ENCODE data around the gene HIF1AN.

HIF1AN gene

DNA sequence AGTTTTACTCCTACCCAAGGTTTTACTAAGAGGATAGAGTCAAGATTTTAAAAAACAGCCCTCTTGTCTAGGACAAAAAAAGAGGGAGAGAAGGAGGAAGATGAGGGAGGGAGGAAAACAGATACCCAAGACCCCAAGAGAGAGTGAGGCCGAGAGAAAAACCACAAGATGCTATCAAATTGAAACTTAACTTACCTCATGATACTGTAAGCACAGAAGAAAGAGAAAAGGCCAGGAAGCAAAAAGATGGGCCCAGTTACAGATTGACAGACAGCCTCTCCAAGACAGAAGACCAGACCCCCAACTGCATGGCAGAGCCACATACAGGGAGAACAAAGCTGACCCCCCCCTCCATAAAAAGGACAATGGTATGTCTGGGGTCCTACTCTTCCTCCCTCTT, 27.5 kb upstream of the HIF1AN start:
- no peak for DNase-seq (ENCODE audit: low read depth, low spot score)
- CTCF ChIA-PET: interaction anchor here (1.0 to 27.2 kb wide), 30 partner anchors 11 to 823 kb away, joined by 3 to 555 read pairs (median 7); partner anchors contain the start of genes HIF1AN, PKD2L1, SCD and SEC31B
- H3K4me3 ChIP-seq (ENCODE audit: low read depth, low read length): no peak overlapping the region
- POLR2A ChIA-PET: no interaction called here
- TF ChIP-seq, protein P1, sequence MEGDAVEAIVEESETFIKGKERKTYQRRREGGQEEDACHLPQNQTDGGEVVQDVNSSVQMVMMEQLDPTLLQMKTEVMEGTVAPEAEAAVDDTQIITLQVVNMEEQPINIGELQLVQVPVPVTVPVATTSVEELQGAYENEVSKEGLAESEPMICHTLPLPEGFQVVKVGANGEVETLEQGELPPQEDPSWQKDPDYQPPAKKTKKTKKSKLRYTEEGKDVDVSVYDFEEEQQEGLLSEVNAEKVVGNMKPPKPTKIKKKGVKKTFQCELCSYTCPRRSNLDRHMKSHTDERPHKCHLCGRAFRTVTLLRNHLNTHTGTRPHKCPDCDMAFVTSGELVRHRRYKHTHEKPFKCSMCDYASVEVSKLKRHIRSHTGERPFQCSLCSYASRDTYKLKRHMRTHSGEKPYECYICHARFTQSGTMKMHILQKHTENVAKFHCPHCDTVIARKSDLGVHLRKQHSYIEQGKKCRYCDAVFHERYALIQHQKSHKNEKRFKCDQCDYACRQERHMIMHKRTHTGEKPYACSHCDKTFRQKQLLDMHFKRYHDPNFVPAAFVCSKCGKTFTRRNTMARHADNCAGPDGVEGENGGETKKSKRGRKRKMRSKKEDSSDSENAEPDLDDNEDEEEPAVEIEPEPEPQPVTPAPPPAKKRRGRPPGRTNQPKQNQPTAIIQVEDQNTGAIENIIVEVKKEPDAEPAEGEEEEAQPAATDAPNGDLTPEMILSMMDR (IDR thresholded peaks at IDR 0.05; ENCODE audit: insufficient read depth, low read length, missing control alignments): no peak

DNA sequence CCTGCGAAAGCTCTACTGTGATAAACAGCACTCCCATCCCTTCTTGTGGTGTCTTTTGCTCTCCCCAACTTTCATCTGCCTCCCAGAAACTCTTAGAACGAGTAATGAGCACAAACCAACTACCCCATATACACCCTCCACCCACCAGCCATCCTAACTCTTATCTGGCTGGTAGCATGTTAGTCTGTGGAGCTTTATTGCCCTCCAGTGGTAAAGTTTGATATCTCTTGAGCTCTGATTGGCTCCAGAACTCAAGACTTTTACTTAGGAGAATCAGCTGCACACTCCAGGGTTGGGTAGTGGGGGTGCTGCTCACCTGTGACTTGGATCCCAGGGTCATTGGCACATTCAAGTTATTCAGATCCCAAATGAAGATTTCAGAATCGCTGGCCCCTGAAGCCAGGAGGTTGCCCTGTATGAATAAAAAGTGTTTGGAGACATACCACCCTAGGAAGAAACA, 27.0 kb upstream of the HIF1AN start:
- CTCF ChIA-PET: interaction anchor here (0.9 to 27.2 kb wide), 32 partner anchors 11 to 823 kb away, joined by 3 to 555 read pairs (median 6); partner anchors contain the start of genes HIF1AN, PKD2L1, SCD and SEC31B
- no peak overlapping the region for H3K4me3 ChIP-seq (ENCODE audit: low read depth, low read length)
- TF ChIP-seq, protein P1 (IDR thresholded peaks at IDR 0.05; ENCODE audit: insufficient read depth, low read length, missing control alignments): peak; percentile 63
- POLR2A ChIA-PET: interaction anchor here (0.6 kb wide), 1 partner anchor 14 kb away, joined by 3 read pairs; no protein-coding TSS in a partner anchor
- no peak for DNase-seq (ENCODE audit: low read depth, low spot score)

- ChIA-PET POLR2A (interaction anchor here (0.6 kb wide), 1 partner anchor 15 kb away, joined by 3 read pairs; no protein-coding TSS in a partner anchor), CTCF (interaction anchor here (0.9 to 27.2 kb wide), 29 partner anchors 11 to 824 kb away, joined by 3 to 555 read pairs (median 7); partner anchors contain the start of genes HIF1AN, PKD2L1, SCD and SEC31B)
- TF ChIP-seq, protein P1 (IDR thresholded peaks at IDR 0.05; ENCODE audit: insufficient read depth, low read length, missing control alignments): no peak
- DNase-seq (ENCODE audit: low read depth, low spot score): no peak
- no peak overlapping the region for H3K4me3 ChIP-seq (ENCODE audit: low read depth, low read length)
Observed at GRCh38 chr10:100509241-100509840, 26.4 kb upstream of the HIF1AN start.

- DNase-seq (ENCODE audit: low read depth, low spot score): no peak
- POLR2A ChIA-PET: no interaction called here
- TF ChIP-seq, protein P1 (IDR thresholded peaks at IDR 0.05; ENCODE audit: insufficient read depth, low read length, missing control alignments): no peak
- H3K4me3 ChIP-seq (ENCODE audit: low read depth, low read length): no peak overlapping the region
- CTCF ChIA-PET: interaction anchor here (0.9 to 27.2 kb wide), 14 partner anchors 9 to 371 kb away, joined by 3 to 555 read pairs (median 18); partner anchors contain the start of genes PKD2L1, SCD and SEC31B
Observed at GRCh38 chr10:100510533-100511308, 25.0 kb upstream of the HIF1AN start.

- ChIA-PET CTCF (interaction anchor here (1.1 to 27.2 kb wide), 8 partner anchors 9 to 363 kb away, joined by 4 to 555 read pairs (median 90); partner anchors contain the start of genes PKD2L1 and SCD), POLR2A (no interaction called here)
- DNase-seq (ENCODE audit: low read depth, low spot score): no peak
- H3K4me3 ChIP-seq (ENCODE audit: low read depth, low read length): no peak overlapping the region
- TF ChIP-seq, protein P1 (IDR thresholded peaks at IDR 0.05; ENCODE audit: insufficient read depth, low read length, missing control alignments): no peak
Observed at GRCh38 chr10:100515612-100516011, 20.1 kb upstream of the HIF1AN start.

Data from AG04449 (cell line).